IMR-90 (cell line): ENCODE measurements around the gene FMN1. TPM values are rescaled to one million over a fixed set of nuclear protein-coding genes. Genes with fewer than 3 reads are reported as not detected.

Experiments used
- ATAC-seq: fragments of 200-7000 bp; cut with Tn5 transposase; 2 replicates; pipeline ENCODE4 v1.9.1; 2020; ENCODE audit warnings: low read depth, mild to moderate bottlenecking, moderate library complexity
- BruUV-seq: library from RNA; stranded (reverse); fragments of 400-500 nt; replicated peaks from 2 replicates; lab custom pipeline; 2021; lab: Mats Ljungman, UMichigan
- CTCF ChIA-PET: fragments of 300-600 bp; formaldehyde crosslinking; extraction: SDS; loops from one replicate; lab custom pipeline; 2021; ENCODE audit warnings: antibody characterized with exemption; lab: Yijun Ruan, JAX
- POLR2A ChIA-PET: fragments of 300-600 bp; sonication (Branson Sonifier 250); formaldehyde crosslinking; loops from one replicate; lab custom pipeline; 2022; ENCODE audit warnings: antibody characterized with exemption; ENCODE audit not compliant: unreplicated experiment; lab: Charles Lee
- DNase-seq: peaks from one replicate; pipeline ENCODE4 v3.0.0; 2013
- H2AFZ ChIP-seq: replicated peaks from 2 replicates; pipeline ENCODE3; 2013; ENCODE audit warnings: low read length, mild to moderate bottlenecking; ENCODE audit not compliant: poor library complexity
- H2AK5ac ChIP-seq: 2 replicates; pipeline ENCODE4 v1.6.1; 2013; ENCODE audit warnings: low read depth, low read length, inconsistent platforms
- H2AK9ac ChIP-seq: replicated peaks from 2 replicates; pipeline ENCODE3; 2013; ENCODE audit warnings: mild to moderate bottlenecking, low read depth, low read length, moderate library complexity; ENCODE audit not compliant: poor library complexity
- H2BK120ac ChIP-seq: 2 replicates; pipeline ENCODE4 v1.6.1; 2013; ENCODE audit warnings: low read depth, low read length, inconsistent platforms
- H2BK15ac ChIP-seq: 3 replicates; pipeline ENCODE4 v1.6.1; 2013; ENCODE audit warnings: low read depth, low read length, inconsistent platforms
- H2BK20ac ChIP-seq: 2 replicates; pipeline ENCODE4 v1.6.1; 2013; ENCODE audit warnings: low read depth, mild to moderate bottlenecking, inconsistent platforms, low read length, moderate library complexity
- H2BK5ac ChIP-seq: 2 replicates; pipeline ENCODE4 v1.6.1; 2013; ENCODE audit warnings: mild to moderate bottlenecking, low read depth, low read length, inconsistent platforms; ENCODE audit not compliant: poor library complexity, severe bottlenecking
- H3K14ac ChIP-seq: replicated peaks from 2 replicates; pipeline ENCODE4 v1.6.1; 2013; ENCODE audit warnings: low read depth, low read length, inconsistent platforms
- H3K18ac ChIP-seq: 2 replicates; pipeline ENCODE4 v1.6.1; 2013; ENCODE audit warnings: low read depth, low read length, control low read depth
- H3K23ac ChIP-seq: 2 replicates; pipeline ENCODE4 v1.6.1; 2013; ENCODE audit warnings: low read depth, low read length, inconsistent platforms
- H3K27ac ChIP-seq: 2 replicates; pipeline ENCODE4 v1.5.1; 2013; ENCODE audit warnings: mild to moderate bottlenecking, control low read depth, low read length; ENCODE audit not compliant: insufficient read depth
- H3K27me3 ChIP-seq: 2 replicates; pipeline ENCODE4 v1.6.1; 2013; ENCODE audit warnings: low read length; ENCODE audit not compliant: control insufficient read depth, insufficient read depth
- H3K36me3 ChIP-seq: 2 replicates; pipeline ENCODE4 v1.6.1; 2013; ENCODE audit warnings: low read length, mixed read lengths; ENCODE audit not compliant: control insufficient read depth, insufficient read depth
- H3K4ac ChIP-seq: 2 replicates; pipeline ENCODE4 v1.6.1; 2013; ENCODE audit warnings: low read depth, low read length, inconsistent platforms
- H3K4me1 ChIP-seq: 2 replicates; pipeline ENCODE4 v1.6.1; 2013; ENCODE audit warnings: low read length, mixed read lengths; ENCODE audit not compliant: control insufficient read depth, insufficient read depth
- H3K4me2 ChIP-seq: 2 replicates; pipeline ENCODE4 v1.6.1; 2013; ENCODE audit warnings: low read depth, mild to moderate bottlenecking, control low read depth, low read length, moderate library complexity
- H3K4me3 ChIP-seq: 2 replicates; pipeline ENCODE4 v1.5.1; 2013; ENCODE audit warnings: low read depth, mild to moderate bottlenecking, control low read depth, low read length, moderate library complexity; ENCODE audit not compliant: insufficient read depth
- H3K56ac ChIP-seq: 2 replicates; pipeline ENCODE4 v1.6.1; 2013; ENCODE audit warnings: low read length, inconsistent platforms; ENCODE audit not compliant: insufficient read depth; ENCODE audit errors: extremely low read depth
- H3K79me1 ChIP-seq, 2 experiments: 2 replicates each; pipeline ENCODE4 v1.6.1; 2013; ENCODE audit warnings: low read length in 2 of 2, inconsistent platforms in 1 of 2, low read depth in 1 of 2
- H3K9ac ChIP-seq: 2 replicates; pipeline ENCODE4 v1.6.1; 2013; ENCODE audit warnings: low read depth, low read length, control low read depth
- H3K9me1 ChIP-seq: 2 replicates; pipeline ENCODE4 v1.6.1; 2013; ENCODE audit warnings: low read length, inconsistent platforms; ENCODE audit not compliant: insufficient read depth
- H3K9me3 ChIP-seq: 2 replicates; pipeline ENCODE4 v1.6.1; 2013; ENCODE audit warnings: low read length; ENCODE audit not compliant: control insufficient read depth, insufficient read depth
- H4K20me1 ChIP-seq: 2 replicates; pipeline ENCODE4 v1.6.1; 2013; ENCODE audit warnings: low read length, inconsistent platforms; ENCODE audit not compliant: insufficient read depth
- H4K5ac ChIP-seq: 2 replicates; pipeline ENCODE4 v1.6.1; 2013; ENCODE audit warnings: mild to moderate bottlenecking, low read depth, low read length, control low read depth
- H4K8ac ChIP-seq, 2 experiments: 2 replicates each; pipeline ENCODE4 v1.6.1; 2013; ENCODE audit warnings: low read depth in 2 of 2, low read length in 2 of 2, control low read depth in 1 of 2, inconsistent platforms in 1 of 2
- H4K91ac ChIP-seq: 2 replicates; pipeline ENCODE4 v1.6.1; 2013; ENCODE audit warnings: low read depth, low read length, inconsistent platforms; ENCODE audit not compliant: insufficient read depth
- FOS ChIP-seq: fragments of 150-350 bp; IDR thresholded peaks from 2 replicates; pipeline ENCODE4 v1.6.1; 2016; ENCODE audit warnings: low read depth, low read length
- MAZ ChIP-seq: IDR thresholded peaks from 2 replicates; pipeline ENCODE4 v1.6.1; 2012; ENCODE audit warnings: low read depth, mild to moderate bottlenecking, low read length, improper control_type of control experiment, moderate library complexity, borderline replicate concordance
- NFE2L2 ChIP-seq: fragments of 150-350 bp; IDR thresholded peaks from 2 replicates; pipeline ENCODE4 v1.6.1; 2016; ENCODE audit warnings: low read depth, mild to moderate bottlenecking, low read length
- POLR2A ChIP-seq: IDR thresholded peaks from 2 replicates; pipeline ENCODE4 v1.6.1; 2012; ENCODE audit warnings: mild to moderate bottlenecking, low read depth, low read length
- RAD21 ChIP-seq: IDR thresholded peaks from 2 replicates; pipeline ENCODE4 v1.6.1; 2012; ENCODE audit warnings: low read length, improper control_type of control experiment
- SMC3 ChIP-seq: fragments of 150-350 bp; IDR thresholded peaks from 2 replicates; pipeline ENCODE4 v1.6.1; 2016; ENCODE audit warnings: low read depth, mild to moderate bottlenecking, antibody characterized with exemption, low read length, moderate library complexity
- WGBS, 2 experiments: methylation state at CpG; one replicate each; pipeline versions ENCODE4 v1.1.5 to v1.1.7; 2013; ENCODE audit warnings: missing lambda C conversion rate in 2 of 2; ENCODE audit not compliant: insufficient read length in 1 of 2; ENCODE audit errors: extremely low coverage in 2 of 2; 5-methylcytosine and 5-hydroxymethylcytosine counted together
- dilution Hi-C: fragments of 300-500 bp; cut with HindIII; formaldehyde crosslinking; loops from one replicate; pipeline ENCODE4 v1.14.3; 2018; ENCODE audit warnings: low sequenced_read_pairs; ENCODE audit not compliant: unreplicated experiment
- in situ Hi-C: fragments of 300-500 bp; cut with MboI; formaldehyde crosslinking; loops from 3 replicates; pipeline ENCODE4 v1.14.3; 2019; ENCODE audit warnings: low sequenced_read_pairs, inconsistent platforms, mixed read lengths
- intact Hi-C: fragments of 100-400 bp; cut with micrococcal nuclease; formaldehyde crosslinking; loops from 2 replicates; pipeline ENCODE4 v1.10.0; 2022
- polyA plus RNA-seq, 3 experiments: library from polyadenylated mRNA; depleted of rRNA; stranded (reverse); fragments of >200 nt; gene quantifications; 2 replicates each; pipeline ENCODE4 v1.2.3, GENCODE V29; 2012; ENCODE audit warnings: low replicate concordance in 1 of 3
- total RNA-seq: library from RNA; depleted of rRNA; stranded (reverse); fragments of >200 nt; gene quantifications from 2 replicates; pipeline ENCODE4 v1.2.3, GENCODE V29; 2012

FMN1 gene
- total and polyA plus RNA-seq, 2 of the 4 experiments (the other 2 are of a cell fraction) = 7.3 to 17.6 TPM

- Histone ChIP-seq H2BK120ac (no peak overlapping the region), H4K5ac (no peak overlapping the region), H3K9ac (no peak overlapping the region), H3K4ac (no peak overlapping the region), H2BK5ac (no peak overlapping the region), H3K23ac (no peak overlapping the region), H2AK5ac (no peak overlapping the region), H3K27ac (no peak overlapping the region), H3K36me3 (0 out of 2 replicates have a peak, but pooled peaks cover 2% of the 10 kb centered on the region), H2AFZ (no peak overlapping the region), H3K18ac (no peak overlapping the region), H3K27me3 (no peaks in the 10 kb centered on the region), H3K9me3 (0 out of 2 replicates have a peak, but pooled peaks cover under 1% of the 10 kb centered on the region), H3K79me1 (peaks cover 0 to 3% of the 10 kb centered on the region in 2 experiments; a peak in 3 of 4 replicates), H3K4me2 (no peak overlapping the region), H2AK9ac (no peak overlapping the region), H3K4me1 (no peaks in the 10 kb centered on the region; the same call in 1 of the 2 replicates), H2BK20ac (no peak overlapping the region), H3K9me1 (no peaks in the 10 kb centered on the region; the same call in 1 of the 2 replicates), H4K8ac (no peak overlapping the region), H4K20me1 (no peaks in the 10 kb centered on the region), H2BK15ac (no peak overlapping the region), H3K14ac (no peak overlapping the region), H3K56ac (no peak overlapping the region), H4K91ac (no peak overlapping the region), H3K4me3 (no peak overlapping the region)
- DNase-seq = no peak
- TF ChIP-seq MAZ (no peak), POLR2A (no peak), RAD21 (no peak), SMC3 (no peak), FOS (no peak), NFE2L2 (no peak)
- BruUV-seq = no TSS peak
- in situ Hi-C loops (no loop called here), intact Hi-C loops (loop anchor here (5.0 kb wide), 1 partner anchor 36 kb away; no protein-coding TSS in a partner anchor), dilution Hi-C loops (no loop called here)
- CTCF ChIA-PET = no interaction called here
- ATAC-seq = no peak
- POLR2A ChIA-PET = no interaction called here
- WGBS, 2 experiments = no CpG with 5 or more reads among the region's 3 CpGs
These were observed 443.5 kb downstream of the FMN1 start for GRCh38 chr15:32750979-32751378.
